ENCODE measurements around the gene BRF1.

GRCh38 chr14:105197211-105197641 is 103.6 kb downstream of the BRF1 start:
- TF ChIP-seq NR2C2 (CRISPR knock-in tag; IDR thresholded peaks at IDR 0.05) = no peak
- TF ChIP-seq, protein P1, sequence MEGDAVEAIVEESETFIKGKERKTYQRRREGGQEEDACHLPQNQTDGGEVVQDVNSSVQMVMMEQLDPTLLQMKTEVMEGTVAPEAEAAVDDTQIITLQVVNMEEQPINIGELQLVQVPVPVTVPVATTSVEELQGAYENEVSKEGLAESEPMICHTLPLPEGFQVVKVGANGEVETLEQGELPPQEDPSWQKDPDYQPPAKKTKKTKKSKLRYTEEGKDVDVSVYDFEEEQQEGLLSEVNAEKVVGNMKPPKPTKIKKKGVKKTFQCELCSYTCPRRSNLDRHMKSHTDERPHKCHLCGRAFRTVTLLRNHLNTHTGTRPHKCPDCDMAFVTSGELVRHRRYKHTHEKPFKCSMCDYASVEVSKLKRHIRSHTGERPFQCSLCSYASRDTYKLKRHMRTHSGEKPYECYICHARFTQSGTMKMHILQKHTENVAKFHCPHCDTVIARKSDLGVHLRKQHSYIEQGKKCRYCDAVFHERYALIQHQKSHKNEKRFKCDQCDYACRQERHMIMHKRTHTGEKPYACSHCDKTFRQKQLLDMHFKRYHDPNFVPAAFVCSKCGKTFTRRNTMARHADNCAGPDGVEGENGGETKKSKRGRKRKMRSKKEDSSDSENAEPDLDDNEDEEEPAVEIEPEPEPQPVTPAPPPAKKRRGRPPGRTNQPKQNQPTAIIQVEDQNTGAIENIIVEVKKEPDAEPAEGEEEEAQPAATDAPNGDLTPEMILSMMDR (IDR thresholded peaks at IDR 0.05) = no peak
- TF ChIP-seq, protein P2, sequence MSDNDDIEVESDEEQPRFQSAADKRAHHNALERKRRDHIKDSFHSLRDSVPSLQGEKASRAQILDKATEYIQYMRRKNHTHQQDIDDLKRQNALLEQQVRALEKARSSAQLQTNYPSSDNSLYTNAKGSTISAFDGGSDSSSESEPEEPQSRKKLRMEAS (CRISPR knock-in tag; IDR thresholded peaks at IDR 0.05) = no peak
- TF ChIP-seq, protein P3, sequence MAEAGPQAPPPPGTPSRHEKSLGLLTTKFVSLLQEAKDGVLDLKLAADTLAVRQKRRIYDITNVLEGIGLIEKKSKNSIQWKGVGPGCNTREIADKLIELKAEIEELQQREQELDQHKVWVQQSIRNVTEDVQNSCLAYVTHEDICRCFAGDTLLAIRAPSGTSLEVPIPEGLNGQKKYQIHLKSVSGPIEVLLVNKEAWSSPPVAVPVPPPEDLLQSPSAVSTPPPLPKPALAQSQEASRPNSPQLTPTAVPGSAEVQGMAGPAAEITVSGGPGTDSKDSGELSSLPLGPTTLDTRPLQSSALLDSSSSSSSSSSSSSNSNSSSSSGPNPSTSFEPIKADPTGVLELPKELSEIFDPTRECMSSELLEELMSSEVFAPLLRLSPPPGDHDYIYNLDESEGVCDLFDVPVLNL (CRISPR knock-in tag; IDR thresholded peaks at IDR 0.05; ENCODE audit: borderline replicate concordance, low read depth) = no peak
- TF ChIP-seq NFE2L1 (CRISPR knock-in tag; IDR thresholded peaks at IDR 0.05) = no peak
- TF ChIP-seq, protein P4, sequence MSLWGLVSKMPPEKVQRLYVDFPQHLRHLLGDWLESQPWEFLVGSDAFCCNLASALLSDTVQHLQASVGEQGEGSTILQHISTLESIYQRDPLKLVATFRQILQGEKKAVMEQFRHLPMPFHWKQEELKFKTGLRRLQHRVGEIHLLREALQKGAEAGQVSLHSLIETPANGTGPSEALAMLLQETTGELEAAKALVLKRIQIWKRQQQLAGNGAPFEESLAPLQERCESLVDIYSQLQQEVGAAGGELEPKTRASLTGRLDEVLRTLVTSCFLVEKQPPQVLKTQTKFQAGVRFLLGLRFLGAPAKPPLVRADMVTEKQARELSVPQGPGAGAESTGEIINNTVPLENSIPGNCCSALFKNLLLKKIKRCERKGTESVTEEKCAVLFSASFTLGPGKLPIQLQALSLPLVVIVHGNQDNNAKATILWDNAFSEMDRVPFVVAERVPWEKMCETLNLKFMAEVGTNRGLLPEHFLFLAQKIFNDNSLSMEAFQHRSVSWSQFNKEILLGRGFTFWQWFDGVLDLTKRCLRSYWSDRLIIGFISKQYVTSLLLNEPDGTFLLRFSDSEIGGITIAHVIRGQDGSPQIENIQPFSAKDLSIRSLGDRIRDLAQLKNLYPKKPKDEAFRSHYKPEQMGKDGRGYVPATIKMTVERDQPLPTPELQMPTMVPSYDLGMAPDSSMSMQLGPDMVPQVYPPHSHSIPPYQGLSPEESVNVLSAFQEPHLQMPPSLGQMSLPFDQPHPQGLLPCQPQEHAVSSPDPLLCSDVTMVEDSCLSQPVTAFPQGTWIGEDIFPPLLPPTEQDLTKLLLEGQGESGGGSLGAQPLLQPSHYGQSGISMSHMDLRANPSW (CRISPR knock-in tag; conservative IDR thresholded peaks at IDR 0.05; ENCODE audit: low read depth) = no peak
- TF ChIP-seq, protein P5, sequence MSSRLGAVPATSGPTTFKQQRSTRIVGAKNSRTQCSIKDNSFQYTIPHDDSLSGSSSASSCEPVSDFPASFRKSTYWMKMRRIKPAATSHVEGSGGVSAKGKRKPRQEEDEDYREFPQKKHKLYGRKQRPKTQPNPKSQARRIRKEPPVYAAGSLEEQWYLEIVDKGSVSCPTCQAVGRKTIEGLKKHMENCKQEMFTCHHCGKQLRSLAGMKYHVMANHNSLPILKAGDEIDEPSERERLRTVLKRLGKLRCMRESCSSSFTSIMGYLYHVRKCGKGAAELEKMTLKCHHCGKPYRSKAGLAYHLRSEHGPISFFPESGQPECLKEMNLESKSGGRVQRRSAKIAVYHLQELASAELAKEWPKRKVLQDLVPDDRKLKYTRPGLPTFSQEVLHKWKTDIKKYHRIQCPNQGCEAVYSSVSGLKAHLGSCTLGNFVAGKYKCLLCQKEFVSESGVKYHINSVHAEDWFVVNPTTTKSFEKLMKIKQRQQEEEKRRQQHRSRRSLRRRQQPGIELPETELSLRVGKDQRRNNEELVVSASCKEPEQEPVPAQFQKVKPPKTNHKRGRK (CRISPR knock-in tag; IDR thresholded peaks at IDR 0.05; ENCODE audit: borderline replicate concordance) = no peak
- no peak for TF ChIP-seq IRF2 (CRISPR knock-in tag; IDR thresholded peaks at IDR 0.05; ENCODE audit: borderline replicate concordance, low read depth)
- no peak for TF ChIP-seq GABPB1 (CRISPR knock-in tag; IDR thresholded peaks at IDR 0.05)
- TF ChIP-seq USF2 (CRISPR knock-in tag; IDR thresholded peaks at IDR 0.05) = no peak

Data from WTC11 (cell line).